GM19395 (cell line): Measurements from ENCODE around the gene UHRF1.
"Not testable (repeated sequence)": the region's sequence is repeated elsewhere in the genome, so short reads cannot be mapped to it uniquely, and the experiment has no call there.

Source experiments
- ATAC-seq: cut with Tn5 transposase; IDR thresholded peaks from one replicate; pipeline ENCODE4 v1.9.1; 2021; ENCODE audit warnings: mild to moderate bottlenecking, moderate library complexity; ENCODE audit not compliant: unreplicated experiment

UHRF1 gene

GRCh38 chr19:4933528-4933927, 24.2 kb downstream of the UHRF1 start:
- ATAC-seq, result no peak

DNA sequence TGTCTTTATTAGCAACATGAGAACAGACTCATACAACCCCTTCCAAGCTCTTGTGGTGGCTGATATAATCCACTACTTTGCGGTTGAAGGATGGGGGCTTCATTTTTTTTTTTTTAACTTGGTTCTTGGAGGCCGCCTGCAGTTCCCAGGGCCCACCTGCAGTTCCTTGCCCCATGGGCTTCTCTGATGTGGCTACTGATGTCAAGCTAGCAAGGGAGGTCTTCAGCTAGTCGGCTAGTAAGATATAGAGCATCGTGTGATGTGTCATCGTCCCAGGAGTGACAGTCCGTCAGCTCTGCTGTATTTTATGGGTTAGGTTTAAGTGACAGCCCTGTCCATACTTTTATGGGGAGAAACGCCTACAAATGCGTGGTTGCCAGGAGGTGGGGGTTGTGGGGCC, 26.1 kb downstream of the UHRF1 start:
- no peak for ATAC-seq

DNA sequence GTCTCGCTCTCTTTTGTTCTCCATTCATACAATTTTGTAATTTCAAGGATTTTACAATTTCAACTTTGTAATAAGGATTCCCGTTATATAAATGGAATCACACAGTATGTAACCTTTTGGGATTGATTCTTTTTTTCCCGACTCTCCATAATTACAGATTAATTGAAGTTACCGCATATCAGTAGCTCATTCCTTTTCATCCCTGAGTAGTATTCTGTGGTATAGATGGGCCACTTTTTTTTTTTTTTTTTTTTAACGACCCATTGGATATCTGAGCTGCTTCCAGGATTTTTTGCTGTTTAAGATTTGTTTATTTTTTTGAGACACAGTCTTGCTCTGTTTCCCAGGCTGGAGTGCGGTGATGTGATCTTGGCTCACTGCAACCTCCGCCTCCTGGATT, 27.8 kb downstream of the UHRF1 start:
- ATAC-seq, result no peak

- not testable (repeated sequence) for ATAC-seq
These were observed 29.2 kb downstream of the UHRF1 start for GRCh38 chr19:4938461-4938860.

DNA sequence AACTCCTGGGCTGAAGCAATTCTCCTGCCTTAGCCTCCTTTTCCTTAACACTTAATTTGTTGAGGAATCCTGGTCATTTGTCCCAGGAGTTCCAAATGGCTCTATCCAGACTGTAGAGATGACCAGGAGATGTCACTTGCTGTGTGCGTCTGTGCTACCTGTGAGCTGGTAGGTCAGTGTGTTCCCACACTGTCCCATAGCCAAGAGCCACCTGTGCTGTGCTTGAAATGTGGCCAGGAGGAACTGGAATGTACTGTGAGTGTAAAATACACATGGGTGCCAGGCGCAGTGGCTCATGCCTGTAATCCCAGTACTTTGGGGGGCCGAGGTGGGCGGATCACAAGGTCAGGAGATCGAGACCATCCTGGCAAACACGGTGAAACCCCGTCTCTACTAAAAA, 30.2 kb downstream of the UHRF1 start:
- ATAC-seq, result no peak

GRCh38 chr19:4941638-4942169, 32.4 kb downstream of the UHRF1 start:
- ATAC-seq, result not testable (repeated sequence)

DNA sequence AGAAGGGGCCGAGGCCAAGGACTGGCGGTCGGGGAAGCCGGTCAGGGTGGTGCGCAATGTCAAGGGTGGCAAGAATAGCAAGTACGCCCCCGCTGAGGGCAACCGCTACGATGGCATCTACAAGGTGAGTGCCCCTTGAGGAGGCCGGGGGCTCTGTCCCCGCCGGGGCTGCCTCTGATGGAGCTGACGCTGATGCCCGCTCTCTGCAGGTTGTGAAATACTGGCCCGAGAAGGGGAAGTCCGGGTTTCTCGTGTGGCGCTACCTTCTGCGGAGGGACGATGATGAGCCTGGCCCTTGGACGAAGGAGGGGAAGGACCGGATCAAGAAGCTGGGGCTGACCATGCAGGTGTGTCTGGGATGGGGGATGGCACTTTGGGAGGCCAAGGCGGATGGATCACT, 41.3 kb downstream of the UHRF1 start:
- ATAC-seq, result not testable (repeated sequence)

DNA sequence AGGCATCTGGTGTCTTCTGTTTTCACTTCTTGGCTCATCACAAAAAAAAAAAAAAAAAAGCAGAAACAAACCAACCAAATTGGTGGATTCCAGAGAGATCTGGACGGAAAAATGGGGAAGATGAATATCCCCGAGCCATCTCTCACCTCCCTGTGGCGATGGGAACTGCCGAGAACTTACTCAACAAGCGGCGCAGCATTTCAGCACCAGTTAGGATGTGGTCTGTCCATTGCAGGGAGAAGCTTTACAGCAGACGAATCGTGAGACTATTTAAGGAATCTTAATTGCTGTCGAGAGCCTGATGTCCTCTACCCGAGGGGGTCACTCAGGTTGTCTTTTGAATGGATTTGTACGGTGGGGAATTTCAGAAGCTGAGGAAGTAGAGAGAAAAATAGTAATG, 42.4 kb downstream of the UHRF1 start:
- ATAC-seq, result no peak

- no peak for ATAC-seq
These were observed 43.6 kb downstream of the UHRF1 start for GRCh38 chr19:4952945-4953344.

- not testable (repeated sequence) for ATAC-seq
These were observed 45.2 kb downstream of the UHRF1 start for GRCh38 chr19:4954320-4955149.

GRCh38 chr19:4955274-4955673, 46.0 kb downstream of the UHRF1 start:
- no peak for ATAC-seq

DNA sequence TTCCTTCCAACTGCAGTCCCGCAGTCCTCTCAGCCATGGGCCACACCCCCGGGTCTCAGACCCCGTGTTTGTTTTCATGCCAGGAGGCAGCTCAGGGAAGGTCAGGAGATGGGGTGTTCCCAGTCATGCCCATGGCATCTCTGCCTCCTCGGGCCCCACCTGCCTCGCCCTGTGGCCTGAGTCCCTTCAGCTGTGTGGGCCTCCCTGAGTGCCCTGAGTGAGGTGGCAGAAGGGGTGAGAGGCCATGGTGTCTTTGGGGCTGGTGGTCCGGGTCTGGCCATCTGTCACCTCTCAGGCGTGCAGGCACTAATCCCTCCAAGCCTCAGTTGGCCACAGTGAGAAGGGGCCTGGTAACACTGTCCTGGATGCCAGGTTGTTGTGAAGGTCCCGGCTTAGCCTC, 48.7 kb downstream of the UHRF1 start:
- no peak for ATAC-seq

DNA sequence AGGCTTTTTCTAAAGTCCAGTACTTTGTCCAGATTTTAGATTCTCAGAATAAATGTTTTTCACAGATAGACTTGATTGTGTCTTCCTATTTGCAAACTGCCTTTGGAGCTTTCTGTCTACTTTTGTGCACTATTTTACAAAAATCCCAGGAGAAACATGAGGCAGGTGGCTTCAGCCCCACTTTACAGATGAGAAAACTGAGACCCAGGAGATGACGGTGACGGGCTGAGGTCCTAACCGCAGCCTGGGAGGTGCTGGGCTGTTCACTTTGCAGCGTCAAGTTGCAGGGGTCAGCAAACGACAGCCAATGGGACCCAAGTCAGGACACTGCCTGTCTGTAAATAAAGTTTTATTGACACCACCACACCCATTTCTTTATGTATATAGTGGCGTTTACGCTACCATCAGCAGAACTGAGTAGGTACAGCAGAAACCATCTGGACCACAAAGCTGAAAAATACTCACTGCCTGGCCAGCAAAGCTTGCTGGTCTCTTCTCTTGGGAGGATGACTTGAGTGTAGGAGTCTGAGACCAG, 52.9 kb downstream of the UHRF1 start:
- no peak for ATAC-seq

DNA sequence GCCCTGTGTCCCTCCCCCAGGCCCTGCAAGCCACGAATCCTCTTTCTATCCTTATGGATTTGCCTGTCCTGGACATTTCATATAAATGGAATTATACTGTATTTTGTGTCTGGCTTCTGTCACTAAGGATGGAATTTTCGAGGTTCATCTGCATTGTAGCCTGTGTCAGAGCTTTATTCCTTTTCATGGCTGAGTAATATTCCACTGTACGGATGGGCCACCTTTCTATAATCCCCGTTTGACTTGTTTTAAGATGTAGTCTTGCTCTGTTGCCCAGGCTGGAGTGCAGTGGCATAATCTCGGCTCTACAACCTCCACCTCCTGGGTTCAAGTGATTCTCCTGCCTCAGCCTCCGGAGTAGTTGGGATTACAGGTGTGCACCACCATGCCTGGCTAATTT, 55.8 kb downstream of the UHRF1 start:
- ATAC-seq, result no peak

GRCh38 chr19:4966591-4966990, 57.3 kb downstream of the UHRF1 start:
- no peak for ATAC-seq

DNA sequence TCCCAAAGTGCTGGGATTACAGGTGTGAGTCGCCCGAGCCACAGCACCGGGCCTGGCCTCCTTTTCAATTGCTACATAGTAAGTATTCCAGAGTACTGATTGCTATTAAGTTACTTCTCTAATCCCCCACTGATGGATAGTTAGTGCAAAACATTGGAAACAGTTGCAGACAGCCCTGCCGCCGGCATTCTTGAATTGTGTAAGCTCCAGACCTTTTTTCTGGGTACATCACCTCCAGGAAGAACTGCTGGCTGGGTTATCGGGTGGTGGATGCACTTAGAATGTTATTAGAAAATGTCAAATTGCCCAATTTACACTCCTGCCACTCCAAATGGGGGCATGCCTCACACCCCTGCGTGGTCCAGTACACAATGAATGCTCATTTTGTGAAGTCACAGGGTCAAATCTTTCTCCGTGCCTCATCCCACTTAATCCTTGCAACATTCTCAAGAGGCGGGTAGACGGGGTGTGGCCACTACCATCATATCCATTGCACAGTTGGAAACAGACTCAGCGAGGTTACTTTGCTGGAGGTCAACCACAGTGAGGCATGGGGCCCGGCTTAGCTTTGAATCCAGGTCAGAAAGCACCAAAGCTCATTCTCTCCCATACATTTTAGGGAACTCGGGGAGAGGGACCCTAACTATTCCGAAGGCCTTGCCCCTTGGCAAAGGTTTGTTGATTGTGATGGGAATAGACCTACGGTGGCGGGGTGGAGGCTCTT, 58.6 kb downstream of the UHRF1 start:
- ATAC-seq, result no peak

GRCh38 chr19:4968462-4969291, 59.4 kb downstream of the UHRF1 start, which contains the start of gene KDM4B:
Gene KDM4B, plus strand, starts transcription at chr19:4969113. Its CDS starts 63,778 bp downstream, at chr19:5032891.
- ATAC-seq, result peak; percentile 91

- ATAC-seq, result peak; percentile 9
These were observed 60.0 kb downstream of the UHRF1 start for GRCh38 chr19:4969292-4969771.

GRCh38 chr19:4969772-4970531, 60.7 kb downstream of the UHRF1 start:
- no peak for ATAC-seq
